NCI-H1092 (cell line): ENCODE data around the gene MAD1L1.

Source experiments
- DNase-seq: peaks from one replicate; lab custom pipeline; 2025; lab: John Stamatoyannopoulos, UW

Gene MAD1L1

DNA sequence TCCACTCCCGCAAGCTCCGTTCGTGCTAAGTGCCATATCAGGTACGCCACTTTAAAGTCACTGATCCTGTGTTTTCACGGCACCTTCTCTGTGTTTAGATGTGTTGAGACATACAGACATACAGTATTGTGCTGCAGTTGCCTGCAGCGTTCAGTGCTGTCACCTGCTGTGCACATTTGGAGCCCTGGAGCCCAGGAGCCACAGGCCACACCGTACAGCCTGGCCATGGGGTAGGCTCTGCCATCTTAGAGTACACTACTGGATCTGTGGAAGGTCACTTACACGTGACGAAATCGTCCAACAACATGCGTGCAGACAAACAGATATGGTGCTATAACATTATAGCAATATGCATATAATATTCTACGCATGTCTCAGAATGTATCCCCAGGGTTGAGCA, 451.4 kb downstream of the MAD1L1 start:
- DNase-seq: no peak

DNA sequence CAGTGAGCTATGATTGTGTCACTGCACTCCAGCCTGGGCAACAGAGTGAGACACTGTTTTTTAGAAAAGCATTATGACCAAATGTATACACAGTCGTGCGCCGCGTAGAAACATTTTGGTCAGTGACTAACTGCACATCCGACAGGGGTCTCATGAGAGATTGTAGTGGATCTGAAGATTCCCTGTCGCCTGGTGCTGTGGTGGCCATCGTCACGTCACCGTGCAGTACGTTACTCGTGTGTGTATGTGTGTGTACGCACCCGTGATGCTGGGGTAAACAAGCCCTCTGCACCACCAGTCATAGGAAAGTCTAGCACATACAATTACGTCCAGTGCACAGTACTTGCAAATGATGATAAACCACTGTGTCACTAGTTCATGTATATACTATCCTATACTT, 453.3 kb downstream of the MAD1L1 start:
- DNase-seq: no peak

DNA sequence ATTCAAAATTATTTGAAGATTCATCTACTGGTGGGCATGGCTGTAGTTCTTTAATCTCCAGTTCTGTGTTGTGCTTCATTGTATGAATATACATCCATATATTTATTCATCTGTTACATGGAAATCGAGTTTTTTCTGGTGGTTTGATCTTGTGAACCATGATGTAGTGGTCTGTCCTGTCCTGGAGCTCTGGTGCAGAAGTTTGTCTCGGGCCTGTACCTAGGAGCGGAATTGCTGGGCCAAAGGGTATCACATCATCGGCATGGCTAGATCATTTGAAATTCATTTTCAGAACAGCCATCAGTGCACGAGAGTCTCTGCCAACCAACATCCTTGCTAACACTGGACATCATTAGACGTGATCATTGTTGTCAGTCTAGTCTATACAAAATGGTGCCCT, 455.6 kb downstream of the MAD1L1 start:
- no peak for DNase-seq

DNA sequence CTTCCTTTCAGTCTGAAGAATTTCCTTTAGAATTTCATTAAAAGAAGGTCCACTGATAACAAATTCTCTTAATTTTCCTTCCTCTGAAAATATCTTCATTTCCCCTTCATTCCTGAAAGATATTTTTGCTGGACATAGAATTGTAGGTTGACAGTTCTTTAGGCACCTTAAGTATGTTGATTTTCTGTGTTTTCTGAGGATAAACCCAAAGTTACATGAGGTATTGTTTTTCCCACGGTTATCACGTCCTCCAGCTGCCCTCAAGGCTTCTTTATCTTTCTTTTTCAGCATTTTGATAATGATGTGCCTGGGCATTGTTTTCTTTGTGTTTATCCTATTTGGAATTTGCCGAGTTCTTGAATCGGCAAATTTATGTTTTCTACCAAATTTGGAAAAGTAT, 457.4 kb downstream of the MAD1L1 start:
- no peak for DNase-seq

DNA sequence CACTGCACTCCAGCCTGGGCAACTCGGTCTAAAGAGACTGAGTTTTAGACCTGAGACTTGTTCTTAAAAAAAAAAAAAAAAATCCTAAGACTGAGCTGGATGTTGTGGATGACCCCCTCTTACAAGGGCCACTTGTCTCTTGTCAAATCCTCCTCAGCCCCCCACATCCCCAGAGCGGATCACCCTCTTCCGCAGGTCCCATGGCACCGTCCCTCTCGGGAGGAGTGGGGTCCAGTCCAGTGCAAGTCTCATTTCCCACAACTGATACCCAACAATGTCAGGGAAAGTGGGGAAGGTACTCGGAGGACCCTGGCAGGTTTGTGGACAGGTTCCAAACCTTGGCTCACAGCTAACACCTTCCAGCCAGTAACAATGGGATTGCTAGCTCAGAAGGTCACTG, 462.4 kb downstream of the MAD1L1 start:
- DNase-seq: no peak

DNA sequence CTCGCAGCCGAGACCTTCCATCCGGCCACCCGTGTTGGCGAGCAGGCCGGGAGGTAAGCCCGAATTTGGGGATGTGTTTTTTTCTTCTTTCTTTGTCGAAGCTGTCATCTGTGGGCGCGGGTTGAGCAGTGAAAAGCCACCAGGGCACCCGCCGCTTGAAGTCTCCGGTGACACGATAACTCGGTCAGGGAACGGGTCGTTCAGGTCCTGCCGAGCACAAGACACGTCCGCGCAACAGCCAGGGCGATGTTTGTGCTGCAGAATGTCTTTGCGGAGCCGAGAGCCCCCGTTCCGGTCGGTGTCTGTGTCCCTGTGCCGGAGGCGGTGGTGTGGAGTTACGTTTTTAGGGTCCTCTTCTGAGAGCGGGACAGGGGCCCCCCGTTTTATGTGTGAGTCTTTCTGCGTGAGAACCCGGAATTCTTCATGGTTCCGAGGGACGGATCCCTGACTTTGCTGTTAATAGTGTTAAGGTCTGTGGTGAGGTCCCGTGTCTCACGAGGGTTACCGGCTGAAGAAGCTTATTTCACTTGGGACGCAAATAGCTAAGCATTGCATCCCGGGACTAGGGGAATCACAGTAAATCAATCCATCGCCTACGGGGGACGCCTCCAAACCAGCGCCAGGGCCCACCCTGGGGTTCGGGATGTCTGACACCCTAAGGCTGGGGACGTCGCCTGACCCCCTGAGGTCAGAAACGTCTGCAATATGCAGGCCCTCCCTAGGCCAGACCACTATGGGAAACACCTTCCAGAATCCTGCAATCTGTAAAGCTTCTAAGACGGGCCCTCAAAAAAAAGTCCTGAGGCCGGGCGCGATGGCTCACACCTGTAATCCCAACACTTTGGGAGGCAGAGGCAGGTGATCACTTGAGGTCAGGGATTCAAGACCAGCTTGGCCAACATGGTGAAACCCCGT, 463.2 kb downstream of the MAD1L1 start:
- no peak for DNase-seq

DNA sequence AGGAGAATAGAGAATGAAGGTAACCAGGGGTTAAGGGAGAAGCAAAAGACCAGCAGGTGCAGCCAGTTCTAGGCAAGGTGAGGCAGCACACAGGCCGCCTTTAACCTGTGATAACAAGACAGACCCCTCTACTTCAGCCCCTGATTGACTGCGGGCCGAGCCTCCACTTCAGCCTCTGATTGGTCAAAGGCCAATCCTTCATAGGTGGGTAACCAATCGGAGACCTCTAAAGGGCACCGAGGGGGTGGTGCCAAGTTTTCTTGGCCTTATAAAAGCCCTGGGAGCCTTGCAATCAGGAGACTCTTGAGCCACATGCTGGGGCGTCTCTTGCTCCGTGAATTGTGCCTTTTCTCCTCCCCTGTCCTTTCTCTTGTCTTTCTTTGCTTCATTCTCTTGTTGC, 463.9 kb downstream of the MAD1L1 start:
- no peak for DNase-seq

DNA sequence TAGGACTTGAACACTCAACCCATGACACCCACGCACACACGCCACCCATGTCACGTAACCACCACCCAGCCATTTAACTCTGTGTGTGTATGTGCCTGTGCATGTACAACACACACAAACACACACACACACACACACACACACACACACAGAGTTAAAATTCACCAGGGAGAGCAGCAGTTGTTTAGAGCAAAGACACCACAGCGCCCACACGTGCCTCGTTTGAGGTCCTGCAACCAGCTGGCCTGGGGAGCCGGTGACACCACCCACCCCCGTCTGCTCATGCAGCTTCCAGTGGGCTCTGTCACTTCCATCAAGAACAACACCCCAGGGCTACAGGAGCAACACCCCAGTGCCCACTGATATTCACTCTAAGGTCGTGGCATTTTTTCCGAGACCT, 465.2 kb downstream of the MAD1L1 start:
- no peak for DNase-seq
